ENCODE results near the gene KAT2A.

GRCh38 chr17:42072323-42073187, 48.6 kb downstream of the KAT2A start:
- TF ChIP-seq CTCF (IDR thresholded peaks at IDR 0.05) (peak in 1 of 6 experiments; percentile 16), POLR2A (IDR thresholded peaks at IDR 0.05) (no peak)

Data from adrenal gland (tissue), 5 donors.